GM12865 (cell line): ENCODE results near the gene DNMT1.

ENCODE experiments used
- DNase-seq: peaks from one replicate; pipeline ENCODE4 v3.0.0; 2010; ENCODE audit warnings: low read depth
- H3K4me3 ChIP-seq: 2 replicates; pipeline ENCODE4 v1.5.1; 2011; ENCODE audit warnings: mild to moderate bottlenecking, low read depth, low read length, control low read depth
- CTCF ChIP-seq: IDR thresholded peaks from 2 replicates; pipeline ENCODE4 v1.5.1; 2011; ENCODE audit warnings: low read length, control low read depth, low read depth, inconsistent platforms; ENCODE audit not compliant: insufficient read depth; ENCODE audit errors: missing control alignments

Gene DNMT1

GRCh38 chr19:10233946-10234345, 39.2 kb upstream of the DNMT1 start:
- no peak overlapping the region for H3K4me3 ChIP-seq
- TF ChIP-seq CTCF: no peak
- no peak for DNase-seq

- no peak for TF ChIP-seq CTCF
- DNase-seq: no peak
- peak overlapping the region; percentile 94 for H3K4me3 ChIP-seq
These were observed 37.0 kb upstream of the DNMT1 start for GRCh38 chr19:10231612-10232228.

- peak; percentile 92 for DNase-seq
- TF ChIP-seq CTCF: peak; percentile 8
- H3K4me3 ChIP-seq: peak within 1 kb of the TSS; percentile 94
These were observed 36.3 kb upstream of the DNMT1 start, which contains the start of gene S1PR2 for GRCh38 chr19:10230861-10231611. Gene S1PR2 (minus strand): TSS chr19:10231331. CDS start chr19:10224905, 6,426 bp downstream.

- DNase-seq: peak; percentile 52
- TF ChIP-seq CTCF: no peak
- peak overlapping the region; percentile 94 for H3K4me3 ChIP-seq
These were observed 35.6 kb upstream of the DNMT1 start for GRCh38 chr19:10230173-10230860.

- H3K4me3 ChIP-seq: peak overlapping the region; percentile 94
- DNase-seq: peak; percentile 73
These were observed 34.2 kb upstream of the DNMT1 start for GRCh38 chr19:10228920-10229319.

GRCh38 chr19:10228393-10228792, 33.6 kb upstream of the DNMT1 start:
- DNase-seq: no peak
- no peak for TF ChIP-seq CTCF
- H3K4me3 ChIP-seq: no peak overlapping the region

More at GRCh38 chr19:10228920-10229319, 34.2 kb upstream of the DNMT1 start:
- TF ChIP-seq CTCF: peak; percentile 61
